Astrocyte of the hippocampus (primary cell): ENCODE results near the gene ADAMTSL3.
"Not testable (repeated sequence)": the region's sequence is repeated elsewhere in the genome, so short reads cannot be mapped to it uniquely, and the experiment has no call there.

Experiments used
- DNase-seq: peaks from one replicate; pipeline ENCODE4 v3.0.0; 2011; ENCODE audit warnings: low read depth, low spot score

The ADAMTSL3 gene

DNA sequence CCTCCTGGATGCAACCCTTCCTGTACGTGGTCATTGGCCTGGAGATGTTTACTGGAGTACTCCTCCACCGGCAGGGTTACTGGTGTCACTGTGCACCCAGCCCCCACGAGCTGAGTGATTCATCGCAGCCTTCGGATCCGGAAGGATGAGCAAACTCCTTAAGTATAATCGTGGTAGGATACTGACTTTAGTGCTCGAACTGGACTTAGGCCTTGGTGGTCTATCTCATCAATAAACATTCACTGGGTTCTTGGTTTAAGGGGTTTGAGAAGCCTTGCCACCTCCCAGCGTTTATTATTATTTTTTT lies 426.8 kb downstream of the ADAMTSL3 start:
- not testable (repeated sequence) for DNase-seq

DNA sequence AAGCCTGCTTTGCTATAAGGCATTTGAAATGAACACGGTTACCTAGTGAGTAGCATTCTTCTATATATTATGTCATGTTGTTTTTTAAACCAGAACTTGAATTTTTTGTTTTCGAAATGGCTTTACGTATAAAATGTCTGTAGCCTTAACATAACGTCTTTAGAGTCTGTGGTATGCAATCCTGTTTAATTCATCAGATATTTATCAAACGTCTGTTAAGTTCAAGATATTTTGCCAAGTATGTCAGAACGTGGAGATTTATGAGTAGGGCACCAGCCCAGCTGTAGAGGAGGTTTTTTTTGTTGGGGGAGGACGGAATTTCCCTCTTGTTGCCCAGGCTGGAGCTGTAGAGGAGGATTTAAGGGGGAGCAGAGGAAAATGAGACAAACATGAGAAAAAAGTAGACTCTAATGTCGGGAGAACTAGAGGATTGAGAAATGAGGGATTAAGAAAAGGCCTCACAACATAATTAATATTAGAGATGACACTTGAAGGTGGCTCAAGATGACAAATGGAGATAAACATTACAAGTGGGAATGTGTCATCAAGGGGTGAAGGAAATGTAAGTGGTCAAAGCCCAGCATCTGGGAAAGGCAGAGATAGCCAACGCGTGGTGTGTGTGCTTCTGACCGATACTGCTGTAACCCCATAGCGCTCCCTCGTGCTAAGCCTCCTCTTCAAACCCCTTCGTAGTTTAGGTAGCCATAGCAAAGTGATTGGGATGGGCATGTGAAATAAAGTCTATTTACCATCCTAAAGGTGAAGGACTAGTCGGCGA lies 427.7 kb downstream of the ADAMTSL3 start:
- peak; percentile 6 for DNase-seq

DNA sequence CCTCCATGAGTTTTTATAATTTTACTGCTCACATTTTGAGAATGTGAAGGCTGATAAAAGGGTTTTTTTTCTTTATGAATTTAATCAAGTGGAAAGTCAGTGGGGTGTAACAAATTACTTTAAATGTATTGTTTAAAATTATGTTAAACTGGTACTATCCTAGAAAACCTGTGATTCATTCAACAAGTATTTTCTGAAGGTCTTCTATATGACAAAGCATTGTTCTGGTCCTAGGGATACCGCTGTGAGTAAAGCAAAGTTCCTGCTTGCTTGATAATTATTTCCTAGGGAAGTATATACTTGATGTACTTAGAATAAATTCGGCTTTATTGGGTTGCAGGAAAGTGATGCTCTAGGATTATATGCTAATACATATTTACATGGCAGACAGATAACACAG lies 428.8 kb downstream of the ADAMTSL3 start:
- no peak for DNase-seq

DNA sequence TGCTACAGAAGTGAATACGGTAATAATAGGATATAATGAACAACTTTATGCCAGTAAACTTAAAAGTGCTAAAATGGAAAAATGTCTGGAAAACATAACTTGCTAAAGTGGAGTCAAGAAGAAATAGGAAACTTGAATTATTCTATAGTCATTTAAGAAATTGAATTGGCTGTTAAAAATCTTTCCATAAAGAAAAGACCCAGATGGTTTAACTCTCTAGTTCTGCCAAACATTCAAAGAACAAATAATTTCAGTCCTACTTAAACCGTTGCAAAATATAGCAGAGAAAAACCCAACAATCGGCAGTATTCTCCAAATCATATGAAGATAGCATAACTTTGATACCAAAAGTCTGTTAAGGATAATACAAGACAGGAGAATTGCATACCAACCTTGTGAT lies 432.1 kb downstream of the ADAMTSL3 start:
- DNase-seq: not testable (repeated sequence)
